22Rv1 (cell line): ENCODE results near the gene FHOD3.

ENCODE experiments used
- CTCF ChIP-seq: fragments of 450-650 bp; IDR thresholded peaks from 2 replicates; pipeline ENCODE4 v1.5.1; 2017; ENCODE audit warnings: mild to moderate bottlenecking
- ZFX ChIP-seq: fragments of 450-650 bp; IDR thresholded peaks from 2 replicates; pipeline ENCODE4 v1.6.1; 2017; ENCODE audit warnings: antibody characterized with exemption, borderline replicate concordance

GRCh38 chr18:36269157-36269556 lies 28.4 kb upstream of the FHOD3 start:
- no peak for TF ChIP-seq CTCF
- TF ChIP-seq ZFX, result no peak
